GM19452 (cell line): ENCODE data around the gene C19orf85.
"Not testable (repeated sequence)": the region's sequence is repeated elsewhere in the genome, so short reads cannot be mapped to it uniquely, and the experiment has no call there.

Experiments
- ATAC-seq: cut with Tn5 transposase; IDR thresholded peaks from one replicate; pipeline ENCODE4 v1.9.1; 2021; ENCODE audit not compliant: unreplicated experiment

The C19orf85 gene

DNA sequence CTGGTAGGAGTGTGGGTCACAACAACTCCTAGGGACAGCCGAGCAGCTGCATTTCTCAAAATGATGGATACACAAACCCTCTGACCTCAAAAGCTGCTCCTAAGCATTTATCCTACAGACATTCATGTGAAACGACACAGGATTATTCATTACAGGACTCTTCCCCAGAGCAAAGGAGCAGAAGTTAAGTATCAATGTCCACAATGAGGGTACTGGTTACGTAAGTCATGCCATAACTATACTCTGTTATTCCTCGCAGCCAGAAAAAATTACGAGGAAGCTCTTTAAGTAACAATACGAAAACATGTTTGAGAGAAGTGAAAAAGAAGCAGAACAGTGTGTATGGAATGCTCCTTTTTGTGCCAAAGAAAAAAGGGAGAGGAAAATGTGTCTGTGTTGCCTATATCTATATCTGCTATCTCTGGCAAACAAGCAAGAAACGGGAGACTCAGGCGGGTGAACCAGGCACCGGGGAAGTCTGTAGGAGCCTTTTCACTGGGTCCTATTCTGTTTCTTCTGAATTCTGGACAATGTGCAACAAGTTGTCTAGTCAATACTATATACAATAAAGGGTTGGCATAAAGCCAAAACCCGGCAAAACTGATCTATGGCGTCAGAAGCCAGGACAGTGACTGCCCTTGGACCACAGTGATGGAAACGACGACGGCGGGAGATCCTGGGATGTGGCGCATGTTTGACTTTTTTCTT lies 4.4 kb downstream of the C19orf85 start:
- ATAC-seq = no peak

DNA sequence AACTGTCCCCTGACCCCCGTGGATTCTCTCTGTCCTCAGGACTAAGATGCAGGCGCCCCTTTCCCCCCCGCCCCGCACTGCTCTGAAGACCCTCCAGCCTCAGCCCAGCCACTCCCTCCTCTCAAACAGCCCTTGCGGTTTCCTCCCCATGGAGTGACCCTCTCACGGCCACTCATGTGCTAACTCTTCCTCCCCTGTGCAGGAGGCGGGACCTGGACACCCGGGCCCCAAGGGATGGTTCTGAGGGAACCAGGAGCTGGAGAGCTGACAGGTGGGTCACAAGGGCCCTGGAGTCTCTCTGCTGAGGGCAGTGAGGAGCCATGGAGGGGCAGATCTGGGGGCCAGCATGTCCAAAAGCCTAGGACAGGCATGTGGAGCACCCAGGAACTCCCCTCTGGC lies 5.0 kb downstream of the C19orf85 start:
- ATAC-seq = no peak

GRCh38 chr19:55457683-55458457 lies 6.7 kb downstream of the C19orf85 start:
- ATAC-seq = no peak

DNA sequence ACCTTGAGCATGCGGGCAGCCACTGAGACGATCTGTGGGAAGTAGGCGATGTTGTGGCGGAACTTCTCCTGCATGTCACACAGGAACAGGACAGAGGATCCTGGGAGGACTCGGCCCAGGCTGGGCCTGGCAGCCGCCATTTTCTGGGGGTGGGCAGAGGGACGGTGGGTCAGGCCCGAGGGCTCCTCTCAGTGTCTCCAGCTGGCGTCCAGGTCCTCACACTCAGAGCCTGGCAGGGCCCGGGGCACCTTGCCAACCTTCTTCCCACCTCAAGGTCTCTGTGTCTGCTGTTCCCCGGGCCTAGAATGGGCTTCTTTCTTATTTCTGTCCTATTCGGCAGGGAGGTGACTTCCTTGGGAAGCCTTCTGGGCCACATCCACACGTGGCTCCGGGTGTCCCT lies 8.2 kb downstream of the C19orf85 start:
- ATAC-seq = no peak

GRCh38 chr19:55455576-55456235 lies 8.8 kb downstream of the C19orf85 start:
- no peak for ATAC-seq

- ATAC-seq = no peak
These were observed 9.7 kb downstream of the C19orf85 start for GRCh38 chr19:55454787-55455243.

DNA sequence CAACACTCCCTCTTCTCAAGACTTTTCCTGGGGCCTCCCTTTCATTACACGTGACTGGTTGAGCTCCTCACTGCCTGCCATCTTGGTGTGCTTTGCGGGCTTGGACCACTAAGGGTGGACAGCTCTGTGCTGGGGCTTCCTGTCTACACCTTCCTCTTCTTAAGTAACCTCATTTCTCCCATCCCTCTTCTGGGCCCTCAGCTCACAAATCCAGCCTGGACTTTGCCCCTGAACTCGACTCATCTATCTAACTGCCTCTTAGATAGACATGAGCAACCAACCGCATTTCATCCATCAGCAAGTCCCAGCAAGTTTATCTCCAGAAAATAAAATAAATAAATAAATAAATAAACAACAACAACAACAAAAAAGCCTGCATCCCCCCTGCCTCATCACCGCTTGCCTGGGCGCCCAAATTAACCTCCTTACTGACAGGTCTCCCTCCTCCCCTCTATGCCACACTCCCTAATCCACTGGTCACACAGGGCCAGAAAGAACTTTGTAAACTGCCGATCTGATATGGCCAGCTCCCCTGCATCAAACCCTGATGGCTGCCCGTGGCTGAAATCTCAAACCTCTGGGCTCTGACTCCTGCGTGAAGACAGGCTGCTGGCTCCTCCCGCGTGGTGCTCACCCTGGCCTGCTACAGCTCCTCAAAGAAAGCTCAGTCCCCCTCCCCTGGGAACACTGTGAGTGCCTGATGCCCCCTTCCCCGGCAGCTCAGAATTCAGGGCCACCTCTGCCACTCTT lies 10.9 kb downstream of the C19orf85 start:
- no peak for ATAC-seq

DNA sequence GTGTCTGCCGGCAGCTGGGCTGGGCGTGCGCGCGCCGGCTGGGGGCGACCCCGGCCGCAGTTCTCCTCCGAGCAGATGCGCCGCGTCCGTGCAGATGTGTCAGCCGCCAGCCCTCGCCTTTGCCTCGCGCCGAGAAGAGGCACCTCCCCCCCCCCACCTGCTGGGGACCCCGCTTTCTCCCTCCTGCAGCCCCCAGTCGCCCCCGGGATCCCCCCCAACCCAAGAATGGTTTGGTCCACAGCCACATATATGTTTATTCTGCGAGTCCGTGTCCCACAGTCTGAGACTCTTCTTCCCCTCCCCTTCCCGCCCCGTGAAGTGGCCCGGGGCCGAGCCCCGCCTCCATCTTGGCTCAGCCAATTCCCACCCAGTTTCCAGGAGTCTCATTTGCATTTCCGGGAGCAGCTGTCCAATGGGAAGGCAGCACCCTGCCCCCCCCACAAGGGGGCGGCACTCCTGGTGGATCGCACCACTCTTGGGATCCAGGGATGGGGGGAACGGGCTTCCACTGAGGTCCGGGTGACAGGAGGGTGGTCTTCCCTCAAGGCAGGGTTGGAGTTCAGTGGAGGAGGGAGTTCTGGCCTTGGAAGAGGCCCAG lies 11.7 kb downstream of the C19orf85 start:
- ATAC-seq = no peak

DNA sequence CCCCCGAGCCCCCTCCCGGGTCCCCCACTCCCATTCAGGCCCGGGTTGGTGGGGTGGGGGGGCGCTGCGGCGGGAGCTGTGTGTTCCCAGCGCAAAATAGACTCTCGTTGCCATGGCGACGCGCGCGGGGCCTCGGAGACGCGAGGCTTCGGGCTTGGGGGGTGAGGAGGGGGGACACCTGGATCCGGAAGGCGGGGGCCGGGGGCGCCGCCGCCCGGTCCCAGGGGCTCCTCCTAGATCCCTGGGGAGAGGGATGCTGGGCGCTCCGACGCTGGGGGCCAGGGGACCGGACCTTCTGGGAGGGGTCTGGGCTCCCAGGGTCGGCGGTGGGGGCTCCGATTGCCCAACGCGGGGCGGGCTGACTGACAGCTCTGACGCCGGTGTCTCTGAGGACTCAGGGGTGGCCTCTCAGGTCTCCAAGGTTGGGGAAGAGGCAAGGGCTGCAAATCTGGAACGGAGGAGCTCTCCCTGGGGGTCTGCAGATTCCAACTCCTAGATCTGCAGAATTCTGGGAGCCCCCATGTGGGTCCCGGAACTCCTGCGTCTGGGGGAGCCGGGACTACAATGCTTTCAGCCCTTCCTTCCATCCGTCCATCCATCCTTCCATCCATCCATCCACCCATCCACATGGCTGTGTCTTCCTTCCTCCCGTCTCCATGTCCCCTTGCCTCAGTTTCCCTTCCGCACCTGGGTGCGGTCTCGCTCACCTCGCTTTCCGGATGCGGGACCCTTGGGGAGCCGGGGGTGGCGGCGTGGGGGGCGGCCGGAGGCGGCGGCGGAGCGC lies 12.4 kb downstream of the C19orf85 start:
- ATAC-seq = no peak

GRCh38 chr19:55451163-55451964 lies 13.2 kb downstream of the C19orf85 start:
- ATAC-seq = no peak

DNA sequence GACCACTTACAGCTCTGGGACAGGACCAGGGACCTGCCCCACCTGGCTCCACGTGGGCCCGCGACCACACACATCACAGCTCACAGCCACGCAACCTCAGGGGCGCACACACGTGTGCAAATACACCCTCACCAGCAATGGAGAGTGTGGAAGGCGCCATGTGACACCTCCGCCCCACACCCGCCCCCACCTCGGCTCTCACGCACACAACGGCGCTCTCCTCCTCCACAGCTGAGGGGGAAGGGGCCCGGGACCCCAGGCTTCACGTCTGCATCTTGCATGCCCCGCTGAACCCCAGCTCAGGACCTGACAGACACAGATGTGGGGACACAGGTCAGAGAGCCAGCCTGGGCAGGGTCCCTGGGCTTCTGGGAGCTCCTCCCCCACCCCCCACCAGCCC lies 15.1 kb downstream of the C19orf85 start:
- no peak for ATAC-seq

GRCh38 chr19:55448175-55448490 lies 16.4 kb downstream of the C19orf85 start:
- ATAC-seq = not testable (repeated sequence)

GRCh38 chr19:55447421-55448174 lies 17.0 kb downstream of the C19orf85 start:
- ATAC-seq = no peak

DNA sequence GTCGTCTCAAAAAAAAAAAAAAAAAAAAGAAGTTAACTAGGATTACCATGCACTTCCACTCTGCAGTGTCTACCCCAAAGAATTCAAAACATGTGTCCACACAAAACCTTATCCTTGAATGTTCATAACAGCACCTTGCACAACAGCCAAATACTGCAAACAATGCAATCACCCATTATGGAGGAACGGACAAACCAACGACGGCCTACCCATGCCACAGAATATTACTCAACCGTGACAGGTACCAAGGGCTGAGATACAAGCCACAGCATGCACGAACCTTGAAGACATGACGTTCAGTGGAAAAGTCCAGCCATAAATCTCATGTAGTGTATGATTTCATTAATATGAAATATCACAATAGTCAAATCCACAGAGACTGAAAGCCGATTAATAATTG lies 18.5 kb downstream of the C19orf85 start:
- no peak for ATAC-seq

DNA sequence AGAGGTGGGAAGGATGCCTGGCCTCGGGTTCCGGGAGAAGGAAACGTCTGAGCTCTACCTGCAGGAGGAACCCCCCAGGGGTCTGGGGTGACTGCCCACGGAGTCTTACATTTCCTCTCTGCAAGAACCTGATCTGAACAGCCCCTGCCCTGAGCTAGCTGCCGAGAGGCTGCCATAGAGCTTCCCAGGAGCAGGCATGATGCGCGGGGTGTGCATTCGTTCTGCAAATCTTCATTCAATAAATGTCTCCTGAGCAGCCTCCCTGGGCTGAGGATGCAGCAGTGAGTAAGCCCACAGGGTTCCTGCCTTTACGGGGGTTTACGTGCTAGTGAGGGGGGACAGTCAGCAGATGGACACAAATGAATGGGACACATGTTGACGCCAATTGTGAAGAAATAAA lies 19.9 kb downstream of the C19orf85 start:
- ATAC-seq = no peak

DNA sequence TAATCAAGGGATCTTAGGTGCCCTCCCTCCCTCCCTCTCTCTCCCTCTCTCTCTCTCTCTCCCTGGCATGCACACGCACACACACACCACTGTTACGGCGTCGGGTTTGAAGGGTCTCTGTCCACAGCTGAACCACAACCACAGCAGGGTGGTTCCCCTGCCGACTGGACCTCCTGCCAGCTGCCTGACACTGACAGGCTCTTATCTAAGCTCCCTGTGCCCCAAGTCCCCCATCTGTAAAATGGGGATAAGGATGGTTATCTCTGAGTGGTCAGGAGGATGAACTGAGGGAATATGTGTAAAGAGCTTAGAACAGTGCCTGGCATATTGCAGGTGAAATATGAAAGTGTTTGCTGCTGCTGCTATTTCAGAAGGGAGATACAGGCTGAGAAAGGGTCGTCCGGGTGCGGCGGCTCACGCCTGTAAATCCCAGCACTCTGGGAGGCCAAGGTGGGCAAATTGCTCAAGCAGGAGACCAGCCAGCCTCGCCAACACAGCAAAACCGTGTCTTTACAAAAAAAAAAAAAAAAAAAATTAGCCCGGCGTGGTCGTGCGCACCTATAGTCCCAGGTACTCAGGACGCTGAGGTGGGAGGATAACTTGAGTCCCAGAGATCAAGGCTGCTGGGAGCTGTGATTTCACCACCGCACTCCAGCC lies 20.6 kb downstream of the C19orf85 start:
- ATAC-seq = no peak

DNA sequence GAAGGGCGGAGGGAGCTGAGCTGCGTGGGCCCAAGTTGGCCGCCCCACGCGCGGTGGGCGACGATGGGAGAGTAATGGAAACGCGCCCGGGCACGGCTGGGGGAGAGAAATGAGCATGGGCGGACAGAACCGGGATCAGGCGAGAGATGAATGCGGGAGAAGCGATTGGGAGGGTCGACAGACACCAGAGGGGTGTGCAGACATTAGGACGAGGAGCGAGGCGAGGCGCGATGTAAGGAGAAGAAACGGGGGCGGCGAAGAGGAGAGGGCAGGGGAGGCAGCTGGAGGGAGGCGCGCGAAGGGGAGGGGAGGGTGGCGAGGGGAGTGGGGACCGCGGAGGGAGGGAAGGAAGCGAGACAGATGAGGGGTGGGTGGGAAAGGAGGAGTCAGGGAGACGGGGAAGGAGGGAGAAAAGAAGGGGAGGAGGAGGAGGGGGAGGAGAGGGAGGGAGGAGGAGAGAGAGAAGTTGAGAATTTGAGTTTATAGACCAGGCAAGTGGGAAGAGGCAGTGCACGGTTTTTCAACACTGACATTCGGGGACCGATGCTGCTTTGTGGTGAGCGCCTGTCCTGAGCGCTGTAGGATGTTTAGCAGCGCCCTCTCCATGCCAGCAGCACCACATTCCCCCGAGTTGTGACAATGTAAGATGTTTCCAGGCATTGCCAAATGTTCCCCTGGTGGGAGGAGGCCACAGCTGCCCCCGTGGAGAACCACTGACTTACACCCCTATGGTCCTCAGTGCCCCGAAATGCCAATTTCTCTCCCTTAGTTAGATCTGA lies 21.3 kb downstream of the C19orf85 start, which contains the start of gene SHISA7:
Gene SHISA7 (minus strand): TSS at position 256 of the 779 bp plus-strand sequence. CDS start 437 bp downstream, outside the sequence.
- ATAC-seq = no peak
